ENCODE results near the gene P2RX3. TPM values are rescaled to one million over a fixed set of nuclear protein-coding genes. Genes with fewer than 3 reads are reported as not detected.

P2RX3 gene
- total RNA-seq, 4 donors from 2014 or later, result not detected

GRCh38 chr11:57407941-57408475 is 69.9 kb downstream of the P2RX3 start:
- peaks cover 16 to 83% (median 32%) of the 10 kb centered on the region in 3 donors for H3K36me3 ChIP-seq
- DNase-seq, result no peak
- no peaks in the 10 kb centered on the region for H3K27me3 ChIP-seq
- TF ChIP-seq CTCF (IDR thresholded peaks at IDR 0.05) (no peak), POLR2A (IDR thresholded peaks at IDR 0.05) (no peak)
- 89 to 91% methylated on average over 8 of the region's 8 CpGs for WGBS, 2 donors
- H3K4me3 ChIP-seq, result no peak overlapping the region
- peaks cover 0 to 32% (median 17%) of the 10 kb centered on the region in 3 donors for H3K4me1 ChIP-seq
- H3K9me3 ChIP-seq, result no peaks in the 10 kb centered on the region
- no peak overlapping the region for H3K27ac ChIP-seq
- intact Hi-C loops (cut with DNase I), result no loop called here

- H3K36me3 ChIP-seq, result peaks cover 16 to 91% (median 35%) of the 10 kb centered on the region in 3 donors
- peaks cover 0 to 40% (median 17%) of the 10 kb centered on the region in 3 donors for H3K4me1 ChIP-seq
- TF ChIP-seq POLR2A (IDR thresholded peaks at IDR 0.05) (no peak), CTCF (IDR thresholded peaks at IDR 0.05) (no peak)
- intact Hi-C loops (cut with DNase I), result no loop called here
- H3K4me3 ChIP-seq, result no peak overlapping the region
- H3K27ac ChIP-seq, result no peak overlapping the region
- no peaks in the 10 kb centered on the region for H3K27me3 ChIP-seq
- no peak for DNase-seq
- no peaks in the 10 kb centered on the region for H3K9me3 ChIP-seq
- 41% methylated on average over 2 of the region's 2 CpGs; no CpG with 5 or more reads in 1 of the 2 donors for WGBS, 2 donors
These were observed 70.6 kb downstream of the P2RX3 start for GRCh38 chr11:57408771-57409170.

GRCh38 chr11:57409321-57410100 is 71.4 kb downstream of the P2RX3 start:
- H3K4me3 ChIP-seq, result no peak overlapping the region
- no peaks in the 10 kb centered on the region for H3K27me3 ChIP-seq
- WGBS, 2 donors, result 90 to 93% methylated on average over 14 to 15 of the region's 18 CpGs
- no peak overlapping the region for H3K27ac ChIP-seq
- peaks cover 0 to 41% (median 17%) of the 10 kb centered on the region in 3 donors for H3K4me1 ChIP-seq
- DNase-seq, result no peak
- H3K9me3 ChIP-seq, result no peaks in the 10 kb centered on the region
- intact Hi-C loops (cut with DNase I), result no loop called here
- H3K36me3 ChIP-seq, result peaks cover 16 to 94% (median 43%) of the 10 kb centered on the region in 3 donors
- no peak for TF ChIP-seq CTCF (IDR thresholded peaks at IDR 0.05)
- TF ChIP-seq POLR2A (IDR thresholded peaks at IDR 0.05), result no peak

DNA sequence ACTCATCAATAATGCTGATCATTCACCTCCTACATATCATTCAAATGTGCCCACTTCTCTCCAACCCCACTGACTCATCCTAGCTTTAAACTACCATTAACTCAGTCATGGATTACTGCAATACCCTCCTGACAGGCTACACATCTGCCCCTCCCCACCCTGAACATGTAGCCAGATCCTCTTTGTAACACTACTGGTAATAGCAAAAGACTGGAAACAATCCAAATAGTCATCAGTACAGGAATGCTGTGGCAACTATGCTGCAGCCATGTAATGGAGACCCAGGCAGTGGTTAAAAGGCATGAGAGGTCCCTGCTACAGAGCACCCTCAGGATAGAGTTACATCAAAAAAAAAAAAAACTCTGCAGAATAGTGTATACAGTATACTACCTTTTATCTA is 72.1 kb downstream of the P2RX3 start:
- Histone ChIP-seq H3K4me1 (peaks cover 0 to 40% (median 17%) of the 10 kb centered on the region in 3 donors), H3K9me3 (no peaks in the 10 kb centered on the region), H3K4me3 (no peak overlapping the region), H3K27ac (no peak overlapping the region), H3K27me3 (no peaks in the 10 kb centered on the region), H3K36me3 (peaks cover 16 to 100% (median 51%) of the 10 kb centered on the region in 3 donors)
- intact Hi-C loops (cut with DNase I), result no loop called here
- TF ChIP-seq POLR2A (IDR thresholded peaks at IDR 0.05), result no peak
- DNase-seq, result no peak

- DNase-seq, result no peak
- peaks cover 23 to 100% (median 44%) of the 10 kb centered on the region in 3 donors for H3K36me3 ChIP-seq
- H3K4me1 ChIP-seq, result peaks cover 0 to 30% (median 5%) of the 10 kb centered on the region in 3 donors
- H3K27me3 ChIP-seq, result no peaks in the 10 kb centered on the region
- WGBS, 2 donors, result 79 to 82% methylated on average over 4 of the region's 4 CpGs
- peak overlapping the region in 1 of 4 donors; percentile 19 for H3K27ac ChIP-seq
- H3K4me3 ChIP-seq, result no peak overlapping the region
- intact Hi-C loops (cut with DNase I), result no loop called here
- TF ChIP-seq CTCF (IDR thresholded peaks at IDR 0.05) (no peak), POLR2A (IDR thresholded peaks at IDR 0.05) (no peak)
- H3K9me3 ChIP-seq, result no peaks in the 10 kb centered on the region
These were observed 75.5 kb downstream of the P2RX3 start for GRCh38 chr11:57413681-57414080.
